Hepatocyte (in vitro differentiated cells): ENCODE results near the gene RNF39. TPM values are rescaled to one million over a fixed set of nuclear protein-coding genes. Genes with fewer than 3 reads are reported as not detected.

ENCODE experiments used
- DNase-seq: peaks from one replicate; pipeline ENCODE4 v3.0.0-alpha.2; 2016; ENCODE audit warnings: low spot score
- H2AFZ ChIP-seq: fragments of 200-600 bp; sonication (generic); 2 replicates; pipeline ENCODE4 v1.6.0; 2016; ENCODE audit warnings: antibody characterized with exemption, mild to moderate bottlenecking
- H3K27ac ChIP-seq: fragments of 200-600 bp; sonication (generic); 2 replicates; pipeline ENCODE4 v1.5.1; 2016; ENCODE audit warnings: mild to moderate bottlenecking
- H3K27me3 ChIP-seq: fragments of 200-600 bp; sonication (generic); 2 replicates; pipeline ENCODE4 v1.6.1; 2016
- H3K36me3 ChIP-seq: fragments of 200-600 bp; sonication (generic); replicated peaks from 2 replicates; pipeline ENCODE4 v1.5.1; 2016; ENCODE audit warnings: low read depth; ENCODE audit not compliant: insufficient read depth
- H3K4me1 ChIP-seq: fragments of 200-600 bp; sonication (generic); 2 replicates; pipeline ENCODE4 v1.5.1; 2016; ENCODE audit warnings: mild to moderate bottlenecking, moderate library complexity; ENCODE audit not compliant: insufficient read depth
- H3K4me2 ChIP-seq: fragments of 200-600 bp; sonication (generic); 2 replicates; pipeline ENCODE4 v1.6.0; 2016
- H3K4me3 ChIP-seq: fragments of 200-600 bp; sonication (generic); 2 replicates; pipeline ENCODE4 v1.5.1; 2016; ENCODE audit warnings: mild to moderate bottlenecking
- H3K79me2 ChIP-seq: fragments of 200-600 bp; sonication (generic); 2 replicates; pipeline ENCODE4 v1.6.0; 2017; ENCODE audit warnings: mild to moderate bottlenecking
- H3K9me2 ChIP-seq: fragments of 200-600 bp; sonication (generic); replicated peaks from 2 replicates; pipeline ENCODE4 v1.6.0; 2017; ENCODE audit warnings: mild to moderate bottlenecking; ENCODE audit not compliant: insufficient read depth
- H3K9me3 ChIP-seq: fragments of 200-600 bp; sonication (generic); 2 replicates; pipeline ENCODE4 v1.5.1; 2016; ENCODE audit warnings: low read depth, mild to moderate bottlenecking
- H4K20me1 ChIP-seq: fragments of 200-600 bp; sonication (generic); 2 replicates; pipeline ENCODE4 v1.6.0; 2016; ENCODE audit warnings: mild to moderate bottlenecking; ENCODE audit not compliant: insufficient read depth, poor library complexity, severe bottlenecking
- CTCF ChIP-seq: fragments of 200-600 bp; sonication (generic); IDR thresholded peaks from 2 replicates; pipeline ENCODE4 v1.5.1; 2016; ENCODE audit warnings: antibody characterized with exemption, mild to moderate bottlenecking; ENCODE audit not compliant: poor library complexity
- EZH2 ChIP-seq: fragments of 200-600 bp; sonication (generic); IDR thresholded peaks from 2 replicates; pipeline ENCODE4 v1.6.1; 2016; ENCODE audit warnings: antibody characterized with exemption, mild to moderate bottlenecking, borderline replicate concordance
- EZH2phosphoT487 ChIP-seq: fragments of 200-600 bp; sonication (generic); IDR thresholded peaks from one replicate; pipeline ENCODE4 v1.6.1; 2018; ENCODE audit warnings: antibody characterized with exemption, mild to moderate bottlenecking, low read depth, moderate library complexity; ENCODE audit not compliant: unreplicated experiment, severe bottlenecking
- WGBS: methylation state at CpG from one replicate; pipeline ENCODE4 v1.1.6; 2016; ENCODE audit warnings: low lambda C conversion rate; ENCODE audit errors: missing lambda C conversion rate; 5-methylcytosine and 5-hydroxymethylcytosine counted together
- polyA plus RNA-seq: library from polyadenylated mRNA; unstranded; fragments of >200 nt; fragmentation: Nextera tagmentation; extraction: Ambion mirVana; gene quantifications from 2 replicates; pipeline ENCODE4 v1.2.1, GENCODE V29; 2016
- total RNA-seq: library from RNA; depleted of rRNA; stranded (reverse); fragments of >200 nt; gene quantifications from 2 replicates; pipeline ENCODE4 v1.2.3, GENCODE V29; 2014

RNF39 gene
- total and polyA plus RNA-seq, 2 experiments from 2014 or later = 0.73 to 3.3 TPM

GRCh38 chr6:30044630-30045029, 30.9 kb downstream of the RNF39 start:
- Histone ChIP-seq H3K36me3 (no peaks in the 10 kb centered on the region), H3K4me1 (no peaks in the 10 kb centered on the region), H3K9me3 (no peaks in the 10 kb centered on the region), H2AFZ (no peak overlapping the region), H3K4me2 (no peak overlapping the region), H4K20me1 (no peaks in the 10 kb centered on the region), H3K4me3 (no peak overlapping the region), H3K9me2 (no peaks in the 10 kb centered on the region), H3K27me3 (no peaks in the 10 kb centered on the region), H3K79me2 (no peaks in the 10 kb centered on the region), H3K27ac (no peak overlapping the region)
- TF ChIP-seq EZH2phosphoT487 (no peak), CTCF (no peak), EZH2 (no peak)
- DNase-seq = no peak
- WGBS = 79% methylated on average over 2 of the region's 2 CpGs

- H3K4me2 ChIP-seq = no peak overlapping the region
- H3K9me2 ChIP-seq = no peaks in the 10 kb centered on the region
- no peak overlapping the region for H3K4me3 ChIP-seq
- DNase-seq = no peak
- H3K27me3 ChIP-seq = no peaks in the 10 kb centered on the region
- no peaks in the 10 kb centered on the region for H3K9me3 ChIP-seq
- no peaks in the 10 kb centered on the region for H3K4me1 ChIP-seq
- H3K27ac ChIP-seq = no peak overlapping the region
- no peaks in the 10 kb centered on the region for H3K36me3 ChIP-seq
- no peak overlapping the region for H2AFZ ChIP-seq
- no peak for TF ChIP-seq EZH2phosphoT487
- TF ChIP-seq CTCF = no peak
- no peak for TF ChIP-seq EZH2
- no peaks in the 10 kb centered on the region for H3K79me2 ChIP-seq
- no peaks in the 10 kb centered on the region for H4K20me1 ChIP-seq
- WGBS = 93% methylated on average over 2 of the region's 2 CpGs
These were observed 31.8 kb downstream of the RNF39 start for GRCh38 chr6:30043744-30044143.

- Histone ChIP-seq H2AFZ (no peak overlapping the region), H3K4me3 (no peak overlapping the region), H3K4me1 (no peaks in the 10 kb centered on the region), H3K9me3 (no peaks in the 10 kb centered on the region), H3K27me3 (no peaks in the 10 kb centered on the region), H3K9me2 (no peaks in the 10 kb centered on the region), H3K27ac (no peak overlapping the region), H3K36me3 (no peaks in the 10 kb centered on the region), H3K4me2 (no peak overlapping the region), H4K20me1 (no peaks in the 10 kb centered on the region), H3K79me2 (no peaks in the 10 kb centered on the region)
- 57% methylated on average over 1 of the region's 1 CpG for WGBS
- DNase-seq = no peak
- no peak for TF ChIP-seq EZH2phosphoT487
- no peak for TF ChIP-seq EZH2
- TF ChIP-seq CTCF = no peak
These were observed 32.7 kb downstream of the RNF39 start for GRCh38 chr6:30042914-30043313.

GRCh38 chr6:30042476-30042875, 33.1 kb downstream of the RNF39 start:
- H3K27ac ChIP-seq = no peak overlapping the region
- no peaks in the 10 kb centered on the region for H3K9me2 ChIP-seq
- no peaks in the 10 kb centered on the region for H3K79me2 ChIP-seq
- H3K4me1 ChIP-seq = no peaks in the 10 kb centered on the region
- no peak overlapping the region for H2AFZ ChIP-seq
- H3K9me3 ChIP-seq = no peaks in the 10 kb centered on the region
- no peak for DNase-seq
- H3K36me3 ChIP-seq = no peaks in the 10 kb centered on the region
- no peaks in the 10 kb centered on the region for H4K20me1 ChIP-seq
- TF ChIP-seq EZH2 (no peak), EZH2phosphoT487 (no peak), CTCF (no peak)
- no peaks in the 10 kb centered on the region for H3K27me3 ChIP-seq
- no peak overlapping the region for H3K4me3 ChIP-seq
- 96% methylated on average over 1 of the region's 1 CpG for WGBS
- no peak overlapping the region for H3K4me2 ChIP-seq
